OCI-LY3 (cell line): ENCODE results near the gene CCDC86.

ENCODE experiments used
- CTCF ChIP-seq: fragments of 200-600, 300-600 bp; sonication (generic); IDR thresholded peaks from 2 replicates; pipeline ENCODE4 v1.5.1; 2014; ENCODE audit warnings: antibody characterized with exemption, low read length, low read depth
- EZH2phosphoT487 ChIP-seq: fragments of 200-600 bp; shearing (Covaris generic); IDR thresholded peaks from 2 replicates; pipeline ENCODE4 v1.6.1; 2018; ENCODE audit warnings: antibody characterized with exemption, mixed run types, low read depth

- TF ChIP-seq CTCF (no peak), EZH2phosphoT487 (no peak)
Measured at GRCh38 chr11:60870733-60871377, 28.9 kb downstream of the CCDC86 start.
